Esophagus muscularis mucosa (tissue), 4 donors: ENCODE measurements around the gene NDN.

ENCODE experiments used
- EP300 ChIP-seq: sonication (generic); formaldehyde crosslinking; IDR thresholded peaks from one replicate; pipeline ENCODE4 v1.6.1; 2017; ENCODE audit warnings: antibody characterized with exemption
- POLR2A ChIP-seq: fragments of 450-650 bp; IDR thresholded peaks from one replicate; pipeline ENCODE4 v1.6.1; 2017; ENCODE audit warnings: antibody characterized with exemption, moderate library complexity, mild to moderate bottlenecking, low read depth
- POLR2AphosphoS5 ChIP-seq, 2 donors: sonication (generic); formaldehyde crosslinking; IDR thresholded peaks; one replicate each; pipeline ENCODE4 v1.6.1; 2017; ENCODE audit warnings: antibody characterized with exemption in 2 of 2
- TF ChIP-seq, protein P1 (sequence below), 3 experiments: fragments of 200-600 bp in 2 of 3; fragments of 450-650 bp in 1 of 3; sonication (generic) in 2 of 3; IDR thresholded peaks; one replicate each; pipeline ENCODE4 v1.5.1; 2017 to 2019; ENCODE audit warnings: antibody characterized with exemption in 3 of 3, mild to moderate bottlenecking in 2 of 3, moderate library complexity in 1 of 3

DNA sequence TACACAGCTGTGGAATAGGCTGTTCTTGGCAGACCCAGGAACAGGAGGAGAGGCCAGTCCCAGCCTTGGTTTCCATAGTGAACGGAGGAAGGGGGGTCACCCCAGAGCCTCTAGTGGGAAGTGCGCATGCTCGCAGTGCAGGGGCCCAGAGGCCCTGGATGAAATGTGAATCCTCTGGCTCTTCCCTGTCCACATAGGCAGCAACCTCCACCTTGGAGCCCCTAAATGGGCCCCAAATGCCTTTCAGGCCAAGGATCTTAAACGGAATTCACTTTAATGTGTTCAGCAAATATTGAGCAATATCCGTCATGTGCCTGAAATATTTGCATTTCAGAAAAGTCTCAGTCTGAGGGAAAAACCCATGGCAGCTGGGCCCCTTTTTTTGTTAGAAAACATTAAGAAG, 3.3 kb upstream of the NDN start:
- TF ChIP-seq, protein P1, sequence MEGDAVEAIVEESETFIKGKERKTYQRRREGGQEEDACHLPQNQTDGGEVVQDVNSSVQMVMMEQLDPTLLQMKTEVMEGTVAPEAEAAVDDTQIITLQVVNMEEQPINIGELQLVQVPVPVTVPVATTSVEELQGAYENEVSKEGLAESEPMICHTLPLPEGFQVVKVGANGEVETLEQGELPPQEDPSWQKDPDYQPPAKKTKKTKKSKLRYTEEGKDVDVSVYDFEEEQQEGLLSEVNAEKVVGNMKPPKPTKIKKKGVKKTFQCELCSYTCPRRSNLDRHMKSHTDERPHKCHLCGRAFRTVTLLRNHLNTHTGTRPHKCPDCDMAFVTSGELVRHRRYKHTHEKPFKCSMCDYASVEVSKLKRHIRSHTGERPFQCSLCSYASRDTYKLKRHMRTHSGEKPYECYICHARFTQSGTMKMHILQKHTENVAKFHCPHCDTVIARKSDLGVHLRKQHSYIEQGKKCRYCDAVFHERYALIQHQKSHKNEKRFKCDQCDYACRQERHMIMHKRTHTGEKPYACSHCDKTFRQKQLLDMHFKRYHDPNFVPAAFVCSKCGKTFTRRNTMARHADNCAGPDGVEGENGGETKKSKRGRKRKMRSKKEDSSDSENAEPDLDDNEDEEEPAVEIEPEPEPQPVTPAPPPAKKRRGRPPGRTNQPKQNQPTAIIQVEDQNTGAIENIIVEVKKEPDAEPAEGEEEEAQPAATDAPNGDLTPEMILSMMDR (IDR thresholded peaks at IDR 0.05): no peak
- TF ChIP-seq POLR2A (no peak), POLR2AphosphoS5 (IDR thresholded peaks at IDR 0.05) (peak; percentile 7 to 10), EP300 (no peak)
